Breast epithelium (tissue), 3 donors: ENCODE results near the gene ST6GALNAC4.

ENCODE experiments used
- CTCF ChIP-seq, 3 donors: fragments of 450-650 bp; IDR thresholded peaks; one replicate each; pipeline ENCODE4 v1.5.1; 2016 to 2017; ENCODE audit warnings: antibody characterized with exemption in 3 of 3, mild to moderate bottlenecking in 3 of 3, moderate library complexity in 3 of 3
- POLR2A ChIP-seq: fragments of 450-650 bp; IDR thresholded peaks from one replicate; pipeline ENCODE4 v1.6.1; 2016; ENCODE audit warnings: antibody characterized with exemption, mild to moderate bottlenecking, moderate library complexity

GRCh38 chr9:127944586-127945218 lies 27.9 kb upstream of the ST6GALNAC4 start:
- TF ChIP-seq POLR2A (no peak), CTCF (IDR thresholded peaks at IDR 0.05) (no peak)
